ENCODE results near the gene FIGN.

FIGN gene

DNA sequence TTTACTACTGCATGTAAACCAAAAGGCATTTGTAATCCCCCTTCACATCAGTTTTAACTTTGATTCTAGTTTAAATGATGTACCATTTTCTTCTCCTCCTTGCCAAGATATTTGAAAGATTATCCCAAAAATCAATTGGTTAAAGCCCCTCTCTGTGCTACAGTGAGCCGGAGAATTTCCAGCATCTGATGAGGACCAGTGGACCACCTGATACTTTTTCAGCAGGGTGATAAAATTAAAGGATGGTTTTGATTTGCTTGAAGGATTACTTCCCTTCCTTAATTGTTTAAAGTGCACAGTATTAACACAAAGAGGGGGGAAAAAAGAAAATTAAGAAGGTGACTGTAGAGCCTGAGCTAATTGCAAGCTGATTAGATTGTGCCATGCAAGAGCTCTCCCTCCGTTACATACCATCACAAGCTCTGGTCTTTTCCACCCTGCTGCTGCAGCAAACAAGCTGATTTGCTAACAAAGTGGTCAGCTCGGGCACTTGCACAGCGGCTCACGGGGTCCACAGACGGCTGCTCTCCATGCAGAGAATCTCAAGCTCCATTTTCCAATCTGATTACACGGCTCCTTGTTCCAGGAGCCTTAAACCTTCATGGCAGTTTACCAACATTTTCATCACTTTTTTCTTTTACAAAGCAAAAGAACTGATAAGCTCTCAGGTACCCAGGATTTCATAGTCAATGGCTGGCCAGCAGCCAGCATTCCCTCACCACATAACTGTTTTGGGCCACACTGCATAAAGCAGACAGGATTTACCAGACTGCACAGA is 22.1 kb downstream of the FIGN start:
- H3K4me3 ChIP-seq (ENCODE audit: low read depth in 1 of 5, low read length in 5 of 5), result no peak overlapping the region
- no peaks in the 10 kb centered on the region for H3K9me3 ChIP-seq (ENCODE audit: control insufficient read depth in 5 of 5, low read length in 5 of 5)
- H3K36me3 ChIP-seq (ENCODE audit: control insufficient read depth in 5 of 5, insufficient read depth in 5 of 5, low read length in 5 of 5), result no peaks in the 10 kb centered on the region
- H3K9ac ChIP-seq (ENCODE audit: low read length in 5 of 5), result no peak overlapping the region
- no peak overlapping the region for H3K27ac ChIP-seq (ENCODE audit: low read depth, low read length)
- no peaks in the 10 kb centered on the region for H3K27me3 ChIP-seq (ENCODE audit: control insufficient read depth in 5 of 5, insufficient read depth in 4 of 5, low read length in 5 of 5)
- H3K4me1 ChIP-seq (ENCODE audit: control insufficient read depth in 5 of 5, insufficient read depth in 5 of 5, low read length in 5 of 5), result peaks cover 0 to 60% (median 48%) of the 10 kb centered on the region in 5 donors

GRCh38 chr2:163711699-163712098 is 24.1 kb downstream of the FIGN start:
- H3K4me1 ChIP-seq (ENCODE audit: control insufficient read depth in 5 of 5, insufficient read depth in 5 of 5, low read length in 5 of 5), result peaks cover 0 to 49% (median 41%) of the 10 kb centered on the region in 5 donors
- H3K9ac ChIP-seq (ENCODE audit: low read length in 5 of 5), result no peak overlapping the region
- no peak overlapping the region for H3K4me3 ChIP-seq (ENCODE audit: low read depth in 1 of 5, low read length in 5 of 5)
- H3K36me3 ChIP-seq (ENCODE audit: control insufficient read depth in 5 of 5, insufficient read depth in 5 of 5, low read length in 5 of 5), result no peaks in the 10 kb centered on the region
- H3K9me3 ChIP-seq (ENCODE audit: control insufficient read depth in 5 of 5, low read length in 5 of 5), result no peaks in the 10 kb centered on the region
- no peak overlapping the region for H3K27ac ChIP-seq (ENCODE audit: low read depth, low read length)
- no peaks in the 10 kb centered on the region for H3K27me3 ChIP-seq (ENCODE audit: control insufficient read depth in 5 of 5, insufficient read depth in 4 of 5, low read length in 5 of 5)

GRCh38 chr2:163711258-163711657 is 24.6 kb downstream of the FIGN start:
- peaks cover 0 to 49% (median 41%) of the 10 kb centered on the region in 5 donors for H3K4me1 ChIP-seq (ENCODE audit: control insufficient read depth in 5 of 5, insufficient read depth in 5 of 5, low read length in 5 of 5)
- no peaks in the 10 kb centered on the region for H3K27me3 ChIP-seq (ENCODE audit: control insufficient read depth in 5 of 5, insufficient read depth in 4 of 5, low read length in 5 of 5)
- no peaks in the 10 kb centered on the region for H3K9me3 ChIP-seq (ENCODE audit: control insufficient read depth in 5 of 5, low read length in 5 of 5)
- H3K36me3 ChIP-seq (ENCODE audit: control insufficient read depth in 5 of 5, insufficient read depth in 5 of 5, low read length in 5 of 5), result no peaks in the 10 kb centered on the region
- no peak overlapping the region for H3K9ac ChIP-seq (ENCODE audit: low read length in 5 of 5)
- no peak overlapping the region for H3K4me3 ChIP-seq (ENCODE audit: low read depth in 1 of 5, low read length in 5 of 5)
- no peak overlapping the region for H3K27ac ChIP-seq (ENCODE audit: low read depth, low read length)

GRCh38 chr2:163709270-163709669 is 26.5 kb downstream of the FIGN start:
- Histone ChIP-seq H3K4me3 (ENCODE audit: low read depth in 1 of 5, low read length in 5 of 5) (no peak overlapping the region), H3K27me3 (ENCODE audit: control insufficient read depth in 5 of 5, insufficient read depth in 4 of 5, low read length in 5 of 5) (no peaks in the 10 kb centered on the region), H3K27ac (ENCODE audit: low read depth, low read length) (peak overlapping the region; percentile 81), H3K9ac (ENCODE audit: low read length in 5 of 5) (peak overlapping the region in 2 of 5 donors; percentile 35 to 41), H3K36me3 (ENCODE audit: control insufficient read depth in 5 of 5, insufficient read depth in 5 of 5, low read length in 5 of 5) (no peaks in the 10 kb centered on the region), H3K9me3 (ENCODE audit: control insufficient read depth in 5 of 5, low read length in 5 of 5) (no peaks in the 10 kb centered on the region), H3K4me1 (ENCODE audit: control insufficient read depth in 5 of 5, insufficient read depth in 5 of 5, low read length in 5 of 5) (peaks cover 0 to 35% (median 34%) of the 10 kb centered on the region in 5 donors)

DNA sequence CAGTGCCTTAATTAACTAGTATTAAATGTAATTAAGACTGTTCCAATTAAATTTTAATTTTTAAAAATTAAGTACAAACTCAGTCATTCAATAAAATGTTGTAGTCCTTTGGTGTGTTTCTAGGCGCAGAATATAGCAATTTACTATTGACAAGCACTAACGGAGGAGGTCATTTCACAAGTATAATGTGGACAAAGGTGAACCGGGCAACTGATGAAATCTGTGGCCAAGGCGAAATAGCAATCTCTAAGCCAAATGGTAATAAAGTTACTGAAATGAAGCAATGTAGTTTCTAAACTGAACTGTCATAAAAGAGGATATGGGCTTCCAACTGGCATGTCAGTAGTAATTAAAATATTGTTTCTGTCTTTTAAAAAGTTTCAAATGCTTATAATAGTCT is 27.5 kb downstream of the FIGN start:
- peaks cover 0 to 35% (median 28%) of the 10 kb centered on the region in 5 donors for H3K4me1 ChIP-seq (ENCODE audit: control insufficient read depth in 5 of 5, insufficient read depth in 5 of 5, low read length in 5 of 5)
- no peak overlapping the region for H3K4me3 ChIP-seq (ENCODE audit: low read depth in 1 of 5, low read length in 5 of 5)
- H3K27ac ChIP-seq (ENCODE audit: low read depth, low read length), result peak overlapping the region; percentile 81
- H3K27me3 ChIP-seq (ENCODE audit: control insufficient read depth in 5 of 5, insufficient read depth in 4 of 5, low read length in 5 of 5), result no peaks in the 10 kb centered on the region
- H3K9me3 ChIP-seq (ENCODE audit: control insufficient read depth in 5 of 5, low read length in 5 of 5), result no peaks in the 10 kb centered on the region
- peak overlapping the region in 2 of 5 donors; percentile 0 to 68 for H3K9ac ChIP-seq (ENCODE audit: low read length in 5 of 5)
- H3K36me3 ChIP-seq (ENCODE audit: control insufficient read depth in 5 of 5, insufficient read depth in 5 of 5, low read length in 5 of 5), result no peaks in the 10 kb centered on the region

GRCh38 chr2:163703386-163703785 is 32.4 kb downstream of the FIGN start:
- no peaks in the 10 kb centered on the region for H3K36me3 ChIP-seq (ENCODE audit: control insufficient read depth in 5 of 5, insufficient read depth in 5 of 5, low read length in 5 of 5)
- H3K27ac ChIP-seq (ENCODE audit: low read depth, low read length), result no peak overlapping the region
- H3K9ac ChIP-seq (ENCODE audit: low read length in 5 of 5), result no peak overlapping the region
- H3K4me3 ChIP-seq (ENCODE audit: low read depth in 1 of 5, low read length in 5 of 5), result no peak overlapping the region
- peaks cover 0 to 26% (median 13%) of the 10 kb centered on the region in 5 donors for H3K4me1 ChIP-seq (ENCODE audit: control insufficient read depth in 5 of 5, insufficient read depth in 5 of 5, low read length in 5 of 5)
- no peaks in the 10 kb centered on the region for H3K9me3 ChIP-seq (ENCODE audit: control insufficient read depth in 5 of 5, low read length in 5 of 5)
- H3K27me3 ChIP-seq (ENCODE audit: control insufficient read depth in 5 of 5, insufficient read depth in 4 of 5, low read length in 5 of 5), result no peaks in the 10 kb centered on the region

- Histone ChIP-seq H3K4me3 (ENCODE audit: low read depth in 1 of 5, low read length in 5 of 5) (no peak overlapping the region), H3K27me3 (ENCODE audit: control insufficient read depth in 5 of 5, insufficient read depth in 4 of 5, low read length in 5 of 5) (no peaks in the 10 kb centered on the region), H3K9me3 (ENCODE audit: control insufficient read depth in 5 of 5, low read length in 5 of 5) (no peaks in the 10 kb centered on the region), H3K27ac (ENCODE audit: low read depth, low read length) (no peak overlapping the region), H3K4me1 (ENCODE audit: control insufficient read depth in 5 of 5, insufficient read depth in 5 of 5, low read length in 5 of 5) (peaks cover 0 to 24% (median 16%) of the 10 kb centered on the region in 5 donors), H3K36me3 (ENCODE audit: control insufficient read depth in 5 of 5, insufficient read depth in 5 of 5, low read length in 5 of 5) (no peaks in the 10 kb centered on the region), H3K9ac (ENCODE audit: low read length in 5 of 5) (no peak overlapping the region)
Observed at GRCh38 chr2:163701399-163702195, 34.2 kb downstream of the FIGN start.

DNA sequence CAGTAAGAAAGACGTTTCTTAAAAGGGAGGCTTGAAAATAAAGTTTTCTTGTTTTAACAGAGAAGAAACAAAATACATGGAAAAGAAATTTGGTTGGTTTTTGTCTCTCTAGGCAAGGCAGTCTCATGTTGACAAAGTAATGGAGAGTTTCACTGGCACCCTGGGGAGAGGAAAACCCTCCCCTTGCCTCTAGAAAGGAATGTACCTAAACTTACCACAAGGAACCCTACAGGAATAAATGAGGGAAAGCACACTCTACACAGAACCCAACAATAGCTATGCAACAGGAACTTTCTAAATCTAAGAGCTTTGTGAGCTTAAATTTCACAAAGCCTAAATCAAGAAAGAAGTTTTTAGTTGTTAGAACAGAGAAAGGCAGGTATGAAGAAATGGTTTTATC is 37.0 kb downstream of the FIGN start:
- Histone ChIP-seq H3K27ac (ENCODE audit: low read depth, low read length) (no peak overlapping the region), H3K4me1 (ENCODE audit: control insufficient read depth in 5 of 5, insufficient read depth in 5 of 5, low read length in 5 of 5) (peaks cover 0 to 24% (median 16%) of the 10 kb centered on the region in 5 donors), H3K4me3 (ENCODE audit: low read depth in 1 of 5, low read length in 5 of 5) (no peak overlapping the region)

DNA sequence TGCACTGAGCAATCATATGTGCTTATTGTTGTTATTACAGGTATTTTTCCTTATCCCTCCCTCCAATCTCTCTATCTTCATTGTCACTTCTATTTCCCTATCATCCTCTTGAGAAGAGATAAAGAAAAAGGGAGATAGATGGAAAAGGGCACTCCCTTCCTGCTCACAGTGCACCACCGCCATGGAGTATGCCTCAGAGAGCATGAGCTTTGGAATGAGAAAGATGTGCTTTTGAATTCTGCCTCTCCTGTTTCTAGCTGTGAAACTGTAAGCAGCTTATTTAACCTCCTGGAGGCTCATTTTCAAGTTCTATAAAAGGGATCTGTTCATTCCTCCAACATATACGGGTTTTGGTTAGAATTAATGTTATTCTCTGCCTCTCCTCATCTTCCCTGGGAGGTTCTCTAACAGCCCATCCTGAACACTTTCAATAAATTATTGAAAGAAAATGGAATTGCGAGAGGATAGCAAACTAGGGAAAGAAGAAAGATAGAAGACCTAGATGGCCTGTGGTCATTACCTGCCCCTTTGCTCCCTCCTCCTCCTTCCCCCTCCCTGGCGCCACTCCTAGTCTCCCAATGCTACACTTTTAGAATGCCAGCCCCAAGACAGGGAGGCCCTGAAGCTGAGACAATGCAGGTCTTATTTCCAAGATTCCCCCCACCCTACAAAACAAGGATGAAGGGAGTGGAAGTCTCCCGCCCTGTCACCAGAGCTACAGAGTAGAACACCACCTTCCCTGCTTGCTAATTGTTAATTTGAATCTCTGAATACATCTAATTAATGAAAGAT is 37.8 kb downstream of the FIGN start:
- Histone ChIP-seq H3K4me3 (ENCODE audit: low read depth in 1 of 5, low read length in 5 of 5) (no peak overlapping the region), H3K27me3 (ENCODE audit: control insufficient read depth in 5 of 5, insufficient read depth in 4 of 5, low read length in 5 of 5) (no peaks in the 10 kb centered on the region), H3K27ac (ENCODE audit: low read depth, low read length) (no peak overlapping the region), H3K4me1 (ENCODE audit: control insufficient read depth in 5 of 5, insufficient read depth in 5 of 5, low read length in 5 of 5) (peaks cover 0 to 27% (median 19%) of the 10 kb centered on the region in 5 donors), H3K9ac (ENCODE audit: low read length in 5 of 5) (no peak overlapping the region), H3K36me3 (ENCODE audit: control insufficient read depth in 5 of 5, insufficient read depth in 5 of 5, low read length in 5 of 5) (no peaks in the 10 kb centered on the region), H3K9me3 (ENCODE audit: control insufficient read depth in 5 of 5, low read length in 5 of 5) (no peaks in the 10 kb centered on the region)

More for the DNA sequence above, 37.0 kb downstream of the FIGN start:
- no peaks in the 10 kb centered on the region for H3K9me3 ChIP-seq (ENCODE audit: control insufficient read depth in 5 of 5, low read length in 5 of 5)
- H3K9ac ChIP-seq (ENCODE audit: low read length in 5 of 5), result no peak overlapping the region
- H3K27me3 ChIP-seq (ENCODE audit: control insufficient read depth in 5 of 5, insufficient read depth in 4 of 5, low read length in 5 of 5), result no peaks in the 10 kb centered on the region
- no peaks in the 10 kb centered on the region for H3K36me3 ChIP-seq (ENCODE audit: control insufficient read depth in 5 of 5, insufficient read depth in 5 of 5, low read length in 5 of 5)

Measured in subcutaneous abdominal adipose tissue (tissue), 5 donors.